ENCODE results near the gene C1orf159. TPM values are rescaled to one million over a fixed set of nuclear protein-coding genes. Genes with fewer than 3 reads are reported as not detected.

C1orf159 gene
- total RNA-seq, 1 donor from 2014 or later = 20.2 TPM

GRCh38 chr1:1148569-1148968 is 32.7 kb upstream of the C1orf159 start:
- no peak overlapping the region for H3K4me3 ChIP-seq (ENCODE audit: low read depth, low read length)
- DNase-seq (ENCODE audit: low read depth) = no peak
- TF ChIP-seq CTCF (conservative IDR thresholded peaks at IDR 0.05; ENCODE audit: low read depth, low read length) = no peak

- DNase-seq (ENCODE audit: low read depth) = no peak
- no peak overlapping the region for H3K4me3 ChIP-seq (ENCODE audit: low read depth, low read length)
- TF ChIP-seq CTCF (conservative IDR thresholded peaks at IDR 0.05; ENCODE audit: low read depth, low read length) = no peak
Measured at GRCh38 chr1:1148061-1148460, 32.2 kb upstream of the C1orf159 start.

GRCh38 chr1:1146596-1146995 is 30.7 kb upstream of the C1orf159 start:
- H3K4me3 ChIP-seq (ENCODE audit: low read depth, low read length) = no peak overlapping the region

GRCh38 chr1:1146026-1146425 is 30.1 kb upstream of the C1orf159 start:
- no peak for DNase-seq (ENCODE audit: low read depth)
- TF ChIP-seq CTCF (conservative IDR thresholded peaks at IDR 0.05; ENCODE audit: low read depth, low read length) = no peak
- H3K4me3 ChIP-seq (ENCODE audit: low read depth, low read length) = no peak overlapping the region

More at GRCh38 chr1:1146596-1146995, 30.7 kb upstream of the C1orf159 start:
- no peak for DNase-seq (ENCODE audit: low read depth)
- no peak for TF ChIP-seq CTCF (conservative IDR thresholded peaks at IDR 0.05; ENCODE audit: low read depth, low read length)

GRCh38 chr1:1145547-1145914 is 29.6 kb upstream of the C1orf159 start:
- no peak overlapping the region for H3K4me3 ChIP-seq (ENCODE audit: low read depth, low read length)
- TF ChIP-seq CTCF (conservative IDR thresholded peaks at IDR 0.05; ENCODE audit: low read depth, low read length) = no peak
- no peak for DNase-seq (ENCODE audit: low read depth)

- no peak for DNase-seq (ENCODE audit: low read depth)
- no peak overlapping the region for H3K4me3 ChIP-seq (ENCODE audit: low read depth, low read length)
- TF ChIP-seq CTCF (conservative IDR thresholded peaks at IDR 0.05; ENCODE audit: low read depth, low read length) = no peak
Measured at GRCh38 chr1:1144843-1145546, 29.1 kb upstream of the C1orf159 start.
